Measurements from ENCODE around the gene CNTNAP2.

Gene CNTNAP2

GRCh38 chr7:148159331-148159730 is 2042.7 kb downstream of the CNTNAP2 start:
- H2AK5ac ChIP-seq (ENCODE audit: low read length), result no peak overlapping the region
- no peak overlapping the region for H3K56ac ChIP-seq (ENCODE audit: low read length)
- H2BK15ac ChIP-seq (replicated peaks; ENCODE audit: low read depth), result no peak overlapping the region
- DNase-seq, result no peak
- H3K36me3 ChIP-seq (ENCODE audit: control insufficient read depth, insufficient read depth, low read length), result no peaks in the 10 kb centered on the region
- no CpG with 5 or more reads among the region's 4 CpGs for WGBS (ENCODE audit: extremely low coverage, insufficient coverage, low lambda C conversion rate)
- no peak overlapping the region for H2BK120ac ChIP-seq (ENCODE audit: low read depth, low read length)
- H3K27ac ChIP-seq (ENCODE audit: low read depth, low read length), result no peak overlapping the region
- no peaks in the 10 kb centered on the region for H3K4me1 ChIP-seq (ENCODE audit: control insufficient read depth, low read depth, low read length)
- H3K79me1 ChIP-seq (ENCODE audit: low read length), result no peaks in the 10 kb centered on the region
- no peak overlapping the region for H3K4ac ChIP-seq (ENCODE audit: low read depth, low read length)
- no peaks in the 10 kb centered on the region for H3K79me2 ChIP-seq (ENCODE audit: control insufficient read depth, insufficient read depth, low read length)
- H4K8ac ChIP-seq (ENCODE audit: low read depth, low read length), result no peak overlapping the region
- no peak overlapping the region for H2BK5ac ChIP-seq (ENCODE audit: low read length)
- no peak overlapping the region for H3K4me2 ChIP-seq (ENCODE audit: low read length)
- no peak overlapping the region for H3K4me3 ChIP-seq (ENCODE audit: low read length)
- H4K5ac ChIP-seq (ENCODE audit: low read length), result no peak overlapping the region
- H3K27me3 ChIP-seq (ENCODE audit: insufficient read depth, low read length, poor library complexity), result no peaks in the 10 kb centered on the region
- H3K23ac ChIP-seq (ENCODE audit: low read length), result no peak overlapping the region
- no peak overlapping the region for H3K18ac ChIP-seq (ENCODE audit: low read length)
- no peak overlapping the region for H3K9ac ChIP-seq (ENCODE audit: low read length)

GRCh38 chr7:148161776-148162175 is 2045.2 kb downstream of the CNTNAP2 start:
- H3K79me2 ChIP-seq (ENCODE audit: control insufficient read depth, insufficient read depth, low read length), result no peaks in the 10 kb centered on the region
- no peak overlapping the region for H4K5ac ChIP-seq (ENCODE audit: low read length)
- H3K27ac ChIP-seq (ENCODE audit: low read depth, low read length), result no peak overlapping the region
- H3K4me3 ChIP-seq (ENCODE audit: low read length), result no peak overlapping the region
- H3K79me1 ChIP-seq (ENCODE audit: low read length), result no peaks in the 10 kb centered on the region
- H3K36me3 ChIP-seq (ENCODE audit: control insufficient read depth, insufficient read depth, low read length), result no peaks in the 10 kb centered on the region
- H3K4me1 ChIP-seq (ENCODE audit: control insufficient read depth, low read depth, low read length), result no peaks in the 10 kb centered on the region
- H4K8ac ChIP-seq (ENCODE audit: low read depth, low read length), result no peak overlapping the region
- no peak overlapping the region for H3K18ac ChIP-seq (ENCODE audit: low read length)
- no peak overlapping the region for H2AK5ac ChIP-seq (ENCODE audit: low read length)
- H3K4ac ChIP-seq (ENCODE audit: low read depth, low read length), result no peak overlapping the region
- no peaks in the 10 kb centered on the region for H3K27me3 ChIP-seq (ENCODE audit: insufficient read depth, low read length, poor library complexity)
- H2BK120ac ChIP-seq (ENCODE audit: low read depth, low read length), result no peak overlapping the region
- no peak overlapping the region for H3K56ac ChIP-seq (ENCODE audit: low read length)
- H3K4me2 ChIP-seq (ENCODE audit: low read length), result no peak overlapping the region
- WGBS (ENCODE audit: extremely low coverage, insufficient coverage, low lambda C conversion rate), result no CpG with 5 or more reads among the region's 4 CpGs
- H2BK15ac ChIP-seq (replicated peaks; ENCODE audit: low read depth), result no peak overlapping the region
- no peak overlapping the region for H3K9ac ChIP-seq (ENCODE audit: low read length)
- peak; percentile 18 for DNase-seq
- no peak overlapping the region for H3K23ac ChIP-seq (ENCODE audit: low read length)
- H2BK5ac ChIP-seq (ENCODE audit: low read length), result no peak overlapping the region

- Histone ChIP-seq H3K9ac (ENCODE audit: low read length) (no peak overlapping the region), H3K18ac (ENCODE audit: low read length) (no peak overlapping the region), H3K4ac (ENCODE audit: low read depth, low read length) (no peak overlapping the region), H2BK5ac (ENCODE audit: low read length) (no peak overlapping the region), H2AK5ac (ENCODE audit: low read length) (no peak overlapping the region), H3K56ac (ENCODE audit: low read length) (no peak overlapping the region), H3K4me2 (ENCODE audit: low read length) (no peak overlapping the region), H3K27me3 (ENCODE audit: insufficient read depth, low read length, poor library complexity) (no peaks in the 10 kb centered on the region), H3K36me3 (ENCODE audit: control insufficient read depth, insufficient read depth, low read length) (no peaks in the 10 kb centered on the region), H4K5ac (ENCODE audit: low read length) (no peak overlapping the region), H4K8ac (ENCODE audit: low read depth, low read length) (no peak overlapping the region), H3K27ac (ENCODE audit: low read depth, low read length) (no peak overlapping the region), H2BK15ac (replicated peaks; ENCODE audit: low read depth) (no peak overlapping the region), H3K4me3 (ENCODE audit: low read length) (no peak overlapping the region), H3K79me2 (ENCODE audit: control insufficient read depth, insufficient read depth, low read length) (no peaks in the 10 kb centered on the region), H3K23ac (ENCODE audit: low read length) (no peak overlapping the region), H2BK120ac (ENCODE audit: low read depth, low read length) (no peak overlapping the region), H3K79me1 (ENCODE audit: low read length) (no peaks in the 10 kb centered on the region), H3K4me1 (ENCODE audit: control insufficient read depth, low read depth, low read length) (no peaks in the 10 kb centered on the region)
- DNase-seq, result no peak
- no CpG with 5 or more reads among the region's 4 CpGs for WGBS (ENCODE audit: extremely low coverage, insufficient coverage, low lambda C conversion rate)
Observed at GRCh38 chr7:148162808-148163207, 2046.2 kb downstream of the CNTNAP2 start.

GRCh38 chr7:148163246-148163645 is 2046.6 kb downstream of the CNTNAP2 start:
- no peak overlapping the region for H3K56ac ChIP-seq (ENCODE audit: low read length)
- no peak overlapping the region for H3K23ac ChIP-seq (ENCODE audit: low read length)
- no peaks in the 10 kb centered on the region for H3K79me1 ChIP-seq (ENCODE audit: low read length)
- no peak overlapping the region for H3K4me3 ChIP-seq (ENCODE audit: low read length)
- no peaks in the 10 kb centered on the region for H3K27me3 ChIP-seq (ENCODE audit: insufficient read depth, low read length, poor library complexity)
- no peak overlapping the region for H2BK120ac ChIP-seq (ENCODE audit: low read depth, low read length)
- H3K18ac ChIP-seq (ENCODE audit: low read length), result no peak overlapping the region
- WGBS (ENCODE audit: extremely low coverage, insufficient coverage, low lambda C conversion rate), result no CpG with 5 or more reads among the region's 1 CpG
- no peak overlapping the region for H3K4me2 ChIP-seq (ENCODE audit: low read length)
- H4K5ac ChIP-seq (ENCODE audit: low read length), result no peak overlapping the region
- H4K8ac ChIP-seq (ENCODE audit: low read depth, low read length), result no peak overlapping the region
- H3K27ac ChIP-seq (ENCODE audit: low read depth, low read length), result no peak overlapping the region
- no peak overlapping the region for H2BK15ac ChIP-seq (replicated peaks; ENCODE audit: low read depth)
- no peaks in the 10 kb centered on the region for H3K79me2 ChIP-seq (ENCODE audit: control insufficient read depth, insufficient read depth, low read length)
- H2AK5ac ChIP-seq (ENCODE audit: low read length), result no peak overlapping the region
- H3K9ac ChIP-seq (ENCODE audit: low read length), result no peak overlapping the region
- no peak for DNase-seq
- no peaks in the 10 kb centered on the region for H3K4me1 ChIP-seq (ENCODE audit: control insufficient read depth, low read depth, low read length)
- no peaks in the 10 kb centered on the region for H3K36me3 ChIP-seq (ENCODE audit: control insufficient read depth, insufficient read depth, low read length)
- H2BK5ac ChIP-seq (ENCODE audit: low read length), result no peak overlapping the region
- H3K4ac ChIP-seq (ENCODE audit: low read depth, low read length), result no peak overlapping the region

GRCh38 chr7:148172920-148173319 is 2056.3 kb downstream of the CNTNAP2 start:
- Histone ChIP-seq H3K4ac (ENCODE audit: low read depth, low read length) (no peak overlapping the region), H3K23ac (ENCODE audit: low read length) (no peak overlapping the region), H4K8ac (ENCODE audit: low read depth, low read length) (no peak overlapping the region), H2BK15ac (replicated peaks; ENCODE audit: low read depth) (no peak overlapping the region), H3K79me2 (ENCODE audit: control insufficient read depth, insufficient read depth, low read length) (no peaks in the 10 kb centered on the region), H2BK120ac (ENCODE audit: low read depth, low read length) (no peak overlapping the region), H3K4me2 (ENCODE audit: low read length) (no peak overlapping the region), H3K4me1 (ENCODE audit: control insufficient read depth, low read depth, low read length) (no peaks in the 10 kb centered on the region), H3K56ac (ENCODE audit: low read length) (no peak overlapping the region), H3K27me3 (ENCODE audit: insufficient read depth, low read length, poor library complexity) (no peaks in the 10 kb centered on the region), H3K4me3 (ENCODE audit: low read length) (no peak overlapping the region), H2AK5ac (ENCODE audit: low read length) (no peak overlapping the region), H2BK5ac (ENCODE audit: low read length) (no peak overlapping the region), H3K79me1 (ENCODE audit: low read length) (no peaks in the 10 kb centered on the region), H3K36me3 (ENCODE audit: control insufficient read depth, insufficient read depth, low read length) (no peaks in the 10 kb centered on the region), H3K9ac (ENCODE audit: low read length) (no peak overlapping the region), H3K18ac (ENCODE audit: low read length) (no peak overlapping the region), H3K27ac (ENCODE audit: low read depth, low read length) (no peak overlapping the region), H4K5ac (ENCODE audit: low read length) (no peak overlapping the region)
- DNase-seq, result no peak
- WGBS (ENCODE audit: extremely low coverage, insufficient coverage, low lambda C conversion rate), result no CpG with 5 or more reads among the region's 1 CpG

GRCh38 chr7:148173369-148173768 is 2056.8 kb downstream of the CNTNAP2 start:
- Histone ChIP-seq H4K5ac (ENCODE audit: low read length) (no peak overlapping the region), H3K36me3 (ENCODE audit: control insufficient read depth, insufficient read depth, low read length) (no peaks in the 10 kb centered on the region), H3K4me1 (ENCODE audit: control insufficient read depth, low read depth, low read length) (no peaks in the 10 kb centered on the region), H3K4me2 (ENCODE audit: low read length) (no peak overlapping the region), H3K56ac (ENCODE audit: low read length) (no peak overlapping the region), H3K27me3 (ENCODE audit: insufficient read depth, low read length, poor library complexity) (no peaks in the 10 kb centered on the region), H2BK120ac (ENCODE audit: low read depth, low read length) (no peak overlapping the region), H3K79me2 (ENCODE audit: control insufficient read depth, insufficient read depth, low read length) (no peaks in the 10 kb centered on the region), H2AK5ac (ENCODE audit: low read length) (no peak overlapping the region), H3K4me3 (ENCODE audit: low read length) (no peak overlapping the region), H3K9ac (ENCODE audit: low read length) (no peak overlapping the region), H2BK15ac (replicated peaks; ENCODE audit: low read depth) (no peak overlapping the region), H3K27ac (ENCODE audit: low read depth, low read length) (no peak overlapping the region), H3K18ac (ENCODE audit: low read length) (no peak overlapping the region), H3K79me1 (ENCODE audit: low read length) (no peaks in the 10 kb centered on the region), H3K23ac (ENCODE audit: low read length) (no peak overlapping the region), H3K4ac (ENCODE audit: low read depth, low read length) (no peak overlapping the region), H2BK5ac (ENCODE audit: low read length) (no peak overlapping the region), H4K8ac (ENCODE audit: low read depth, low read length) (no peak overlapping the region)
- DNase-seq, result no peak
- WGBS (ENCODE audit: extremely low coverage, insufficient coverage, low lambda C conversion rate), result no CpG with 5 or more reads among the region's 3 CpGs
